AG09309 (cell line): Measurements from ENCODE around the gene HIGD1C.

Experiments used
- DNase-seq: peaks from one replicate; pipeline ENCODE4 v3.0.0-alpha.2; 2010; ENCODE audit warnings: low read depth
- H3K4me3 ChIP-seq: 2 replicates; pipeline ENCODE4 v1.5.1; 2011; ENCODE audit warnings: mild to moderate bottlenecking, low read depth, low read length, moderate library complexity; ENCODE audit not compliant: control insufficient read depth
- CTCF ChIP-seq: IDR thresholded peaks from 2 replicates; pipeline ENCODE4 v1.5.1; 2011; ENCODE audit warnings: mild to moderate bottlenecking, low read depth, low read length, inconsistent platforms; ENCODE audit not compliant: insufficient read depth, control insufficient read depth; ENCODE audit errors: missing control alignments

Gene HIGD1C

GRCh38 chr12:50961708-50962107, 9.4 kb downstream of the HIGD1C start:
- no peak for DNase-seq
- TF ChIP-seq CTCF: no peak

GRCh38 chr12:50964432-50964831, 12.1 kb downstream of the HIGD1C start:
- DNase-seq: no peak
- H3K4me3 ChIP-seq: no peak overlapping the region
- TF ChIP-seq CTCF: no peak

More at GRCh38 chr12:50961708-50962107, 9.4 kb downstream of the HIGD1C start:
- no peak overlapping the region for H3K4me3 ChIP-seq

- H3K4me3 ChIP-seq: no peak overlapping the region
- DNase-seq: peak; percentile 51
- TF ChIP-seq CTCF: no peak
Measured at GRCh38 chr12:50971946-50972345, 19.6 kb downstream of the HIGD1C start.

GRCh38 chr12:50979369-50980052, 27.2 kb downstream of the HIGD1C start:
- no peak for TF ChIP-seq CTCF
- DNase-seq: no peak
- H3K4me3 ChIP-seq: no peak overlapping the region

GRCh38 chr12:50980545-50980944, 28.2 kb downstream of the HIGD1C start:
- no peak for DNase-seq
- no peak overlapping the region for H3K4me3 ChIP-seq
- TF ChIP-seq CTCF: no peak

GRCh38 chr12:50981319-50982239, 29.2 kb downstream of the HIGD1C start:
- no peak overlapping the region for H3K4me3 ChIP-seq
- DNase-seq: no peak
- TF ChIP-seq CTCF: no peak
